ENCODE results near the gene RCN2.
A peak's percentile ranks its signal among the peaks of the same experiment; 100 is the strongest.
"Not testable (repeated sequence)": the region's sequence is repeated elsewhere in the genome, so short reads cannot be mapped to it uniquely, and the experiment has no call there.

Gene RCN2, protein sequence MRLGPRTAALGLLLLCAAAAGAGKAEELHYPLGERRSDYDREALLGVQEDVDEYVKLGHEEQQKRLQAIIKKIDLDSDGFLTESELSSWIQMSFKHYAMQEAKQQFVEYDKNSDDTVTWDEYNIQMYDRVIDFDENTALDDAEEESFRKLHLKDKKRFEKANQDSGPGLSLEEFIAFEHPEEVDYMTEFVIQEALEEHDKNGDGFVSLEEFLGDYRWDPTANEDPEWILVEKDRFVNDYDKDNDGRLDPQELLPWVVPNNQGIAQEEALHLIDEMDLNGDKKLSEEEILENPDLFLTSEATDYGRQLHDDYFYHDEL

DNA sequence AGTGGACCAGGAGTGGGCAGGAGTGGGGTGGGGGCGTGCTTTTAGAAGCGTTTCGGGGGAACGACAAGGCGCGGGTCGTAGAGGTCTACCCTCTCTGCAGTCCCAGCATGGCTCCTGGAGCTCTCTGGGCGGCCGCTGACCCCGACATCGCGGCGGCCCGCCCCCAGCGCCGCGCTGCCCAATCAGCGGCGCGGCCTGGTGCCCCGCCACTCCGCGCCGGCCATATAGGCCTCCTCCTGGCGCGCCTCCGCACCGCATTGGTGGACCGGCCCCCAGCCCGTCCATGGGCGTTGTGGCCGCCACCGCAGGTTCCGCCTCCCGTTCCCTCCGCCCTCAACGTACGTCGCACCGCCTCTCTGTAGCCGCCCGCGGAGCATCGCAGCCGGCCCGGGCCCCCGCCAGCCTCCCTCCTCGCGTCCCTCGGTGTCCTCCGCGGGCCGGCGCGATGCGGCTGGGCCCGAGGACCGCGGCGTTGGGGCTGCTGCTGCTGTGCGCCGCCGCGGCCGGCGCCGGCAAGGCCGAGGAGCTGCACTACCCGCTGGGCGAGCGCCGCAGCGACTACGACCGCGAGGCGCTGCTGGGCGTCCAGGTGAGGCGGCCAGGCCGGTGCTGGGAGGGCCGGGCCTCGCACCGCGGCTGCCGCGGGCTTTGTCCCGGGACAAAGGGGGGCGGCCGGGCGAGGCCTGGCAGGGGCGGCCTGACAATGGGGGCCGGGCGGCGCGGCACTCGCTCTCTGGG, at the start of gene RCN2:
TSS of gene RCN2 (plus strand) at position 353 of the 738 bp plus-strand sequence. CDS start at position 446, 93 bp downstream.
- DNase-seq, result peak; percentile 92

- DNase-seq, result no peak
Measured at GRCh38 chr15:76885212-76885611, 46.3 kb upstream of the RCN2 start.

DNA sequence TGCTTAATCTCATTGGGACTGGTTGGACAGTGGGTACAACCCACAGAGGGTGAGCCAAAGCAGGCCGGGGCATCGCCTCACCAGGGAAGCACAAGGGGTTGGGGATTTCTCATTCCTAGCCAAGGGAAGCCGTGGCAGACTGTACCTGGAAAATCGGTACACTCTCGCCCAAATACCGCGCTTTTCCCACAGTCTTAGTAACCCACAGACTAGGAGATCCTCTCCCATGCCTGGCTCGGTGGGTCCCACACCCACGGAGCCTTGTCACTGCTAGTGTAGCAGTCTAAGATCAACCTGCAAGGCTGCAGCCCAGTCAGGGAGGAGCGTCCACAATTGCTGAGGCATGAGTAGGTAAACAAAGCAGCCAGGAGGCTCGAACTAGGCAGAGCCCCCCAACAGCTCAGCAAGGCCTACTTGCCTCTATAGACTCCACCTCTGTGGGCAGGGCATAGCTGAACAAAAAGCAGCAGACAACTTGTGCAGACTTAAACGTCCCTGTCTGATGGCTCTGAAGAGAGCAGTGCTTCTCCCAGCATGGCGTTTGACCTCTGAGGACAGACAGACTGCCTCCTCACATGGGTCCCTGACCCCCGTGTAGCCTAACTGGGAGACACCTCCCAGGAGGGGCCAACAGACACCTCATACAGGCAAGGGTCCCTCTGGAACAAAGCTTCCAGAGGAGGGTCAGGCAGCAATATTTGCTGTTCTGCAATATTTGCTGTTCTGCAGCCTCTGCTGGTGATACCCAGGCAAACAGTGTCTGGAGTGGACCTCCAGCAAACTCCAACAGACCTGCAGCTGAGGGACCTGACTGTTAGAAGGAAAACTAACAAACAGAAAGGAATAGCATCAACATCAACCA, 44.0 kb upstream of the RCN2 start:
- DNase-seq, result not testable (repeated sequence)

DNA sequence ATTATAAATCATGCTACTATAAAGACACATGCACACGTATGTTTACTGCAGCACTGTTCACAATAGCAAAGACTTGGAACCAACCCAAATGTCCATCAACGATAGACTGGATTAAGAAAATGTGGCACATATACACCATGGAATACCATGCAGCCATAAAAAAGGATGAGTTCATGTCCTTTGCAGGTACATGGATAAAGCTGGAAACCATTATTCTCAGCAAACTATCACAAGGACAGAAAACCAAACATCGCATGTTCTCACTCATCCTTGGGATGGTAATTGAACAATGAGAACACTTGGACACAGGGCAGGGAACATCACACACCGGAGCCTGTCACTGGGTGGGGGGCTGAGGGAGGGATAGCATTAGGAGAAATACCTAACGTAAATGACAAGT, 38.7 kb upstream of the RCN2 start:
- DNase-seq, result not testable (repeated sequence)

DNA sequence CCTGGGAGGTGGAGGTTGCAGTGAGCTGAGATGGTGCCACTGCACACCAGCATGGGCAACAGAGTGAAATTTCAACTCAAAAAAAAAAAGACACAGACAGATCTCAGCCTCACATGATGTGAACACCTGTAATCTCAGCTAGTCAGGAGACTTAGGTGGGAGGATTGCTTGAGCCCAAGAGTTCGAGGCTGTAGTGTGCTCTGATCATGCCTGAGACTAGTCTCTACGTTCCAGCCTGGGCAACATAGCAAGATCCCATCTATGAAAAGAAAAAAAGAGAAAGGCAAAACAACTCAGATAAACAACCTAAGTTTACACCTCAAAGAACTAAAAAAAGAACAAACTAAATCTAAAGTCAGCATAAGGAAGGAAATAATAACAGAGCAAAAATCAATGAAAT, 37.4 kb upstream of the RCN2 start:
- no peak for DNase-seq

DNA sequence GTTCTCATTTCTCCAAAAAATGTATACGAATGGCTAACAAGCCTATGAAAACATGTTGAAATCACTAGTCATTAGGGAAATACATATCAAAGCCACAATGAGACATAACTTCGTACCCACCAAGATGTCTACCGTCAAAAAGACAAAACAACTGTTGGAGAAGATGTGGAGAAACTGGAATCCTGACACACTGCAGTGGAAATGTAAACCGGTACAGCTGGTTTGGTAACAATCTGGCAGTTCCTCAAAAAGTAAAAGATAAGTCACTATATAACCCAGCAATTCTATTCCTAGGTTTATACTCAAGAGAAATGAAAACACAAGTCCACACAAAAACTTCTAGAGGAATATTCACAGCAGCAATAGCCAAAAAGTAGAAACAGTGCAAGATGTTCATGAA, 33.4 kb upstream of the RCN2 start:
- no peak for DNase-seq

GRCh38 chr15:76899176-76899930, 32.2 kb upstream of the RCN2 start:
- not testable (repeated sequence) for DNase-seq

- not testable (repeated sequence) for DNase-seq
Measured at GRCh38 chr15:76899931-76900310, 31.6 kb upstream of the RCN2 start.

GRCh38 chr15:76901965-76902364, 29.6 kb upstream of the RCN2 start:
- DNase-seq, result no peak

GRCh38 chr15:76903251-76903681, 28.3 kb upstream of the RCN2 start:
- DNase-seq, result peak; percentile 3

DNA sequence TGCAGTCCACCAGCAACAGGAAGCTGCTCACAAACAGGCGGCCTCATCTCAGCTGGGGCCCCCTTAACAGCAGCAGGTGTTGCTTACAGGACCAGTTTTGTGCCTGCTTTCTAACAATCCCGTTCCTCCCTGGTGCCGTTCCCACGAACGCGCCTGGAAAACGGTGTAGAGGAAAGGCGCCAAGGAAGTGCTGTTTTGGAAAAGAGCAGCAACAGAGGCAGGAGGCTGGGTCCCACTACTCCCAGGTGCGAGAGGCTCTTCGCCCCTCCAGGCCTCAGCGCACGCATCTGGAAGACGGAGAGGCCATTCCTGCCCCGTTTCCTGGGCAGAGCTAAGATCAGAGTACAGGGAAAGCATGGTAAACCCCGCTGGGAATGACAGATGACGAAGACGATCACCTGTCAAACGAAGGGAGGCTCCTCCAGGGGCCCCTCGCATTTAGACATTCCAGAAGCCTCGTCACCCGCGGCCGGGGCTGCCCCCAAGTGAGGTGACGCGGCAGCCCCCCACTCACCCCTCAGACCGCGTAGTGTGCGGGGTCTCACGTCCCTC, 27.0 kb upstream of the RCN2 start:
- DNase-seq, result peak; percentile 47

DNA sequence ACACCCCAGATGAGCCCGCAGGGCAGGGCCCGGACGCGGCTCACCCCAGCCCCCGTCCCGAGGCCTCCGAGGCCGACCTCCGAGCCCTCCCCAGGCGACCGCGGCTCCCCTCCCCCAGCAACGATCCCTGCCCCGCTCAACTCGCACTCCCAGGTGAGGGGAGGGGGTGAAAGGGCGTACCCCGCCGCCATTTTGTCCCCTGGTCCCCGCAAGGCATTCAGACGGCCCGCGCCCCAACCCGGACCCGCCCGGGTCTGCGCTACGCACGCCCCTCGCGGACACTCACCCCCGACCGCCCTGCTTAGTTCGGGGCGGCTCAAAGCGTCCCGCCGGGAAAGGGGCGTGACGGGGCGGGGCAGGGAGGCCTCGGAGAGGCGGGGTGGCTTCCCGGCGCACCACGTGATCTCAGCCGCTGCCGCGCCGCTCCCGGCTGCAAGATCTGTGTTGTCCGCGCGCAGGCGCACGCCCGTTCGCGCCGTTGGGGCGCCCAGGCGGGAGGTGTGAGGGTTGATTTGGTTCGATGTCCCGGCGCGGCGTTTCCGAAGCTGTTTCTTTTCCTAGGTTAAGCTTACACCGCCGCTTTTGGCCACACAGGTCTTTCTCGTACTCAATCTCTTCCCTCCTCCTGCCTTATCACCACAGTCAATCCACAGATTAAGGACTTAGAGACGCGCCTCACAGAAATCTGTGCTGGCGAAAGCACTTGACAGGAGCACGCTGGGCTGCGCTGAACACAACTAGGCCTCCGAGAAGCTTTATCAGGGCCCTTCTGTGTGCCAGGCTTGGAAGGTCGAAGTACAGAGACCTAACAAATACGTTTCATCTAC, 26.3 kb upstream of the RCN2 start, which contains the start of gene SCAPER:
TSS of gene SCAPER (minus strand) at position 328 of the 827 bp plus-strand sequence. CDS start 21,523 bp downstream, outside the sequence.
- peak; percentile 86 for DNase-seq

- peak; percentile 49 for DNase-seq
Measured at GRCh38 chr15:76905855-76906254, 25.7 kb upstream of the RCN2 start.

GRCh38 chr15:76912430-76912829, 19.1 kb upstream of the RCN2 start:
- DNase-seq, result no peak

DNA sequence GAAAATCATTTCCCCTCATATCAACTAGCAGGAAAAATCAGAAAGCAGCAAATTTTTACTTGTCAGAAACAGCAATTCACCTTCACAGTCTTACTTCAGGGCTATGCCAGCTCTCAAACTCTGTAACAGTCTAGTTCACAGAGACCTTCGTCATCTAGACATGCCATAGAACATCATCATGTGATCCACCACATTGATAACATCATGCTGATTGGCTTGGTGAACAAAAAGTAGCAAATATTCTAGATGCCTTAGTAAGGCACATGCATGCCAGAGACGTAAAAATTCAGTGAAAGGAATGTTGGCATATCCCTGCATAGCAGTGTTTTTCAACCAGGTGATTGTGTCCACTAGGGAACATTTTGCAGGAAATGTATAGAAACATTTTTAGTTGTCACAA, 17.8 kb upstream of the RCN2 start:
- DNase-seq, result no peak

DNA sequence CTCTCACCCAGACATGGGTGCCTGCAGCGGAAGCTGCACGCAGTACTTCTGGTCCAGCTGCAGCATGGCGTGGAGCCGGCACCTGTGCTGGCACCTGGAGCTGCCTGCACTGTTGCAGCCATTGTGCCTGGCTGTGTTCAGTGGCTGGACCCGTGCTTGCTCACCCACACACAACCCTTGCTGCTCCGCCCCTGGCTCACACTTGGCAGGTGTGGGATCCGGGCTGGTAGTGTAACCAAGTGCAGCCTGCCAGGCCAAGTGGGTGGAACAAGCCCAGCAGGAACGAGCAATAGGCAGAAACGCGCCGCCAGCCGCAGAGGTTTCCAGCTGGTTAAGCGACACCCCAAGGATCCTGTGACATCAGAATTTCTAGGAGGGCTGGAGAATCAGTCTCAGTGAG, 15.2 kb upstream of the RCN2 start:
- DNase-seq, result no peak

DNA sequence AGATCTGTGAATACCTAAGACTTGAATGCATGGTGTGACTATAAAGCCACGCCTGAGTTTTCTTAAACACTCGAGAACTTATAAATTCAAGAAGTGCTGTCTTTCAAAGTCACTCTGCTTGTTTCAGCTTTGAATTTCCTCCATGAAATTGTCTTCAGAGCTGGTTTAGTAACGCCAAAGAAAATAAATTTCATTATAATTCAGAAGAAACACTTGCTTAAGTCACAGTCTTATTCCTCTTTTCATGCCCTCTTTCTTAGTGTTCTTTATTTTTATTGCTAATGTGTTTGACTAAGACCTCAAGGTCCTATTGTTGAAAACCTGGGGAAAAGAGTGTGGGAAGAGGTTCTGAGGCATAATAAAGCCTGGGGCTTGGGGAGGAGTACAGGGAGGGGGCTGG, 3.3 kb upstream of the RCN2 start:
- DNase-seq, result no peak

DNA sequence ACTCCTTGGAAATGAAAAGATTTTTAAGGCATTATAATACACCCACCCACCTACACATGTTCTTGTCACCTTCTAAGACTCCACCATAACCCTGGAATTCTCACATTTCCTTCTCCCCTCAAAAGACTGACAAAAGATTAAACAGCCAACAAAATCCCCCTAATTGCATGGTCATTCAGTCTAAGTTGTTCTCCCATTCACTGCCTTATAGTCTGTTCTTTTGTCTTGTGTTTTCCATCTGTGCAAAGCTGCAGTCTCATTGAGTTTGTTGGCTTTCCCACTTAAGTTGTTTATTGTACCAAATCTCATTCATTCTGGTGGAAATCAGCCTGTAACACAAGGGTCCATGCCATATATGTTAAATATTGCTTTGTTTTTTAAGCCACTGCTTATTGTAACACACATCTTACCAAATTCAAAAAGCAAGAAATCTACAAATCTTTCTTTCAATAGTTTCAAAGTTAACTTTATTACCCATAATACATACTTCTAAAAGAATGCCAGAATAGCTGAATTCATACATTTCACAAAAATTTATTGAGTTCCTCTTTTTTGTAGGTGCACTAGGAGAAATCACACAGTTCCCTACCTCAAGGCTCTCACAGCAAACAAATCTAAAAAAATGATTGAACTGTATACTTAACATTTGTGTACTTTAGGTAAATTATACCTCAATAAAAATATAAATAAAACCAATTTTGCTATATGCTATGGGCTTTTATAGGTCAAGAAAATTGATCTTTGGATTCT, 2.4 kb upstream of the RCN2 start:
- no peak for DNase-seq

DNA sequence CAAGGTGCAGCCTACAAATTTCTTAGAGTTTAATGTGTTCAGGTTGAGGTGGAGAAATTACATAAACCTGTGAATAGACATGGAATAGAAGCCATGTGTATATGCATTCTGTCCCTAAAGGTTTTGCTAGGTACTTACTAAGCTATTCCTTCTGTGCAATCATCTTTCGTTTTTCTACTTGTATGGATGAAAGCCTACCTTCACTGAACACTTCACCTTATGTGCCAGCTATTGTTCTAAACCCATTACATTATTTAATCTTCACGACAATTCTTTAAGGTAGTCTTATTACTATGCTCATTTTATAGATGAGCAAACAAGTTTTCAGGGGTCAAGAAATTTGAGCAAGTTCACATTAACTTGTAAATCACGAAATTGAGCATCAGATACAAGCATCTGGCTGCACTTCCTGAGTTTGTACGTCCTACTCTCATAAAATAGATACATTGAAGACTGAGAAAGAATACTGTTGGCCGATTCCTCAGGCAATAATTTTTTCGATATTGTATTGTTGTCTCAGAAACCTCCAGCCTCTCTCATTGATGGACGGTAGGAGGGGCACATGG, 635 bp upstream of the RCN2 start:
- no peak for DNase-seq

Measured in NCI-H146 (cell line).